NCI-H1092 treated with DMSO at 0.1 percent for 48 hours (cell line): ENCODE results near the gene DAAM2.

Experiments used
- DNase-seq: peaks from one replicate; lab custom pipeline; 2025; lab: John Stamatoyannopoulos, UW

Gene DAAM2

DNA sequence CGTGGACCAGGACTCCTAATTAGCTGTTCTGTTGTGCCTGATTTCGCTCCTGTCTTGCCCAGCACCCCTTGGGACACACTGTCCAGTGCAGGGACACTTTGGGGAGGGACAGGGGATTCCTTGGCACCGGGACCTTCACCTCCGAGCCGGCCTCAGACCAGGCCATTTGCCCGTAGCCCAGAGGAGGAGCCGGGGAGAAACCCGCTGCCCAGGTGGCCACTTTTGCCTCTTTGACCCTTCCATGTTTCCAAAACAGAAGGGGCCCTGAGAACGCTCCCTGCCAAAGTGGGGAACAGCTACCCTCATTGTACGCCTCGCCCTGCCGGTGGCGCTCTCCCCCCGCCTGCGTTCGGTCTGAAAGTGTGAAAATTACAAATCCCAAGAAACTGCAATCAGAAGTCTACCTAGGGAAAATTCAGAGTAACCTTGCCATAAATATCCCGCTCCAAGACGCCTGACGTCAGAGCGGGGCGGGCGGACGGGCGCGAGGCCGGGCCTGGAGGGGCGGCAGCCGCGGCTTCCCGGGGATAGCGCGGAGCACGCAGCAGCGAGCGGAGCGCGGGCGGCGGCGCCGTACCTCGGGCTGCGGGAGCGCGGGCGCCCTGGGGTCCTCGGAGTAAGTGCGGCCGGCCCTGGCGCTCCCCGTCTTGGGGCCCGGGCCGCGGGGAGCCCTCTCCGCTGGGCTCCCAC, at the start of gene DAAM2:
DAAM2 (plus strand) TSS at position 527 of the 690 bp plus-strand sequence. CDS start 63,927 bp downstream, outside the sequence.
- peak; percentile 2 for DNase-seq

DNA sequence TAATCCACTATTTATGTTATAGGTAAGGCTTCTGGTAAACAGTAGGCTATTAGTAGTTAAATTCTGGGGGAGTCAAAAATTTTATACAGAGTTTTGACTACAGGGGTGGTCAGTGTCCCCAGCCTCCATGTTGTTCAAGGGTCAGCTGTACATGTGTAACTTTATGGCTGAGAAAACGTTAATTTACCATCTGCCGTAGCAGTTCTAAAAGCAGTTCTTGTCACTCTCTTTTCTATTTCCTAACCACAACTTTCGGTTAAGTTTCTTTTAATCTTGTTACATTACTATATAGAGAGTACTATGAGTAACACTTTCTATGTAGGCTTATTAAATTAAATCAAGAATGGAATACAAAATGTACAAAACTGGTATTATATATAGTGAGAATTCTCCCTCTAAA, 45.4 kb upstream of the DAAM2 start:
- no peak for DNase-seq

DNA sequence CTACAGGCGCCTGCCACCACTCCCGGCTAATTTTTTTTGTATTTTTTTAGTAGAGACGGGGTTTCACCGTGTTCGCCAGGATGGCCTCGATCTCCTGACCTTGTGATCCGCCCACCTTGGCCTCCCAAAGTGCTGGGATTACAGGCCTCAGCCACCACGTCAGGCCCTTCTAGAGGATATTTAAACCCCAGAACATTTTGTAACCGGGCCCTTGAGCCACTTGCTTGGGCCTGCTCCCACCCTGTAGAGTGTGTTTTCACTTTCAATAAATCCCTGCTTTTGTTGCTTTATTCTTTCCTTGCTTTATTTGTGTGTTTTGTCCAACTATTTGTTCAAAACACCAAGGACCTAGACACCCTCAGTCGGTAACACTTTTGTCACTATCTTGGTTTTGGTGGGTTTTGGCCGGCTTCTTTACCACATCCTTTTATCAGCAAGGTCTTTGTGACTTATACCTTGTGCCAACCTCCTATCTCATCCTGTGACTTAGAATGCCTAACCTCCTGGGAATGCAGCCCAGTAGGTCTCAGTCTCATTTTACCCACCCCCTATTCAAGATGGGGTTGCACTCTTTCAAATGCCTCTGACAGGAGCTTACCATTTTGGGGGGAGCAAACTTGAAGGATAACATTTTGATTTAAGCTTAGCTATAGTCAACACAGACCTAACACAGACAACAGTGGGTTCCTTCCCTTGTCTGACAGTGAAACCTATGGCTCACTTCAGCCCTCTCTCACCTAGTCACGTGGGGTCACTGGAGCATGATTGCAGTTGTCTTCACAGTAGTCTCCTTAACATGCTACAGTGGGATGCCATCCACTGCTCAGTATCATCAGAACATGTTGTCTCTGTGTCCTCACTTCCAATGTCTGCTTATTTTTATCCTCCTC, 39.1 kb upstream of the DAAM2 start:
- DNase-seq, result no peak

DNA sequence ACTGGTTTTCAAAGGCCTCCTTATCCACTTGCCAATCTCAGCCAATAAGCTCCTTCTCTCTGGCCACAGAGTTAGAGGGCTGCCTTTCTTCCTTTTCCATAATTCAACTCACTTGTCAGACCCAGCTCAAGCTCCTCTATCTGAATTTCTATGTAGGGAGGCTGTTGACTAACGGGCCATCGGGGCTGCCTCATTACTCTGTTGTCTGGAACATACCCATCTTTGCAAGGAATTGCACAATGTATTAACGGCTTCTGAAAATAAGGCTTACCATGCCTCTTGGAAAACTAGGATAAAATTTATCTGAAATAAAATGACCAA, 38.5 kb upstream of the DAAM2 start:
- no peak for DNase-seq

DNA sequence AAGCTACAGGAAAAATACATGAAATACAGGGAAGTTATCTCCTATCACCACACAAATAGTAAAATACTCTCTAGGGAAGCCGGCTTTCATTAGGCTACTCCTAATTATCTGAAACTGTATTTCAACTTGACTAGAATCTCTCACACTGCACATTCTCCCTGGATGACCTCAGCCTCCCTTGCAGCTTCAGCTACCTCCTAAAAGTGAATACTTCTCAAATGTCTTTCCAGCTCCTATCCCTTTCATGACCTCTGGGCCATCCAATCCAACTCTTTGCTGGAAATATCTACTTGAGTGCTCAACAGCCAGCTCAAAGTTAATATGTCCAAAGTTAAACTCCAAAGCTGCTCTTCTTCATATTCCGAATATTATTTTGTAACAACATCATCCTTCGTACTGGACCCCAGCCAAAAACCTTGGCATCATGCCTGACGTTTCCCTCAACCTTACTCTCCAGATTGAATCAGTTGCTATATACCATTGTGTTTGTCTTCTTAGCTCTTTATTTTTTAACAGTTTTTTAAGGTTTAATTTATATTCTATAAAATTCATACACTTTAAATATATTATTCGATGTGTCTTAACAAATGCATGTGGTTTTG, 37.6 kb upstream of the DAAM2 start:
- DNase-seq, result no peak

DNA sequence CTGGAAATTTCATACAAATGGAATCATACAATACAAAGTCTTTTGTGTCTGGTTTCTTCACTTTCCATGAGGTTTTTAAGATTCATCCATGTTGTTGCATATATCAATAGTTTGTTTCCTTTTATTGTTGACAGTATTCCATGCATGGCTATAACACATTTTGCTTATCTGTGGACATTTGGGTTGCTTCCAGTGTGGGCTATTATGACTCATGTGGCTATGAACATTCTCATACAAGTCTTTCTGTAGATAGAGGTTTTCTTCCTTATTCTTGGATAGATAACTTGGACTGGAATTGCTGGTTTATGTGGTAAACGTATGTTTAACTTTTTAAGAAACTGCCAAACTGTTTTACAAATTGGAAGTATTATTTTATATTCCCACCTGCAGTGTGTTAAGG, 36.9 kb upstream of the DAAM2 start:
- no peak for DNase-seq

DNA sequence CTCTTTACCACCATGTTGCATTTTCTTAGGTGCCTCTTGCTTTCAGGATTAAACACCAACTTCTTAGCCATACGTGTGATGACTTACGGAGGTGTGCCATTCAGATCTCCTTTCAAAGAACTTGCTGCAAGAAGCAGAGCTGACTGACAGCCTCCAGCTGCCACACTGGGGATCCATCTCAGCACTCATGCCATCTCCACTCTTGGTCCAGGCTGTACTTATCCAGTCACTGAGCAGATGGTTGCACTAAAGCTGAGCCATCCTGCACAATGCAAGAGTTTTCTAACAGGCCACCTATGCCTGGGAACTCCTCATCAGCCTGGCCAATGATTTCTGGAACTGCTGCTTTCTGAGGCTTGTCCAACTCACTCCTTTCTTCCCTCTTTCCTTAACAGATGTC, 35.6 kb upstream of the DAAM2 start:
- no peak for DNase-seq

DNA sequence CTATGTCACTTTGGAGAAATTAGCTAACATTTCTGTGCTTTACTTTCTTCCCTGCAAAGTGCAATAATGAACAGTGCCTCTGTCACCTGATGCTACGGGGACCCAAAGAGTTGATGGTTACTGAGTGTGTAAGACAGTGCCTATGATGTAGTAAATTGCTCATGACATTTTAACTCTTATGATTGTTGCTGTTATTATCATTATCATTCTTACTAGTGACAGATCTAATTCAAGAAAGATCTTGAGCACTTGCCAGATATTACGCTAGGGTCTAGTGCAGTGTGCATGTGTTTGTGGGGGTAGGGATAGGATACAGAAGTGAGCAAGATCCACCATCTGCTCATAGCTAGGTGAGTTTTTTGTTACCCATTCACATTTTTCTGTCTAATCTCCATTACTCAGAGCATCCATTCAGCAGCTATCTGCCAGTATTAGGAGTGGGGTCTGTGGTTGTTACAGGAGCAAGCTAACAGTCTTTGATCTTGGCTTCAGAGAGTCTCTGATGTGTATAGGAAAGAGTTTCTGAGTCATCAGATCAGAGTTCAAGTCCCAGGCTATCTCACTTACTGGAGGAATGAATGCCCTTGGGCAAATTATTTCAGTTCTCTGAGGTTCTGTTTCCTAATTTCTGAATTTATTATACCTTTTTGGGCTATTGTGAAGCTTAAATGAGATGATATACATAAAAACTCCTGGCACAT, 33.1 kb upstream of the DAAM2 start:
- DNase-seq, result no peak

DNA sequence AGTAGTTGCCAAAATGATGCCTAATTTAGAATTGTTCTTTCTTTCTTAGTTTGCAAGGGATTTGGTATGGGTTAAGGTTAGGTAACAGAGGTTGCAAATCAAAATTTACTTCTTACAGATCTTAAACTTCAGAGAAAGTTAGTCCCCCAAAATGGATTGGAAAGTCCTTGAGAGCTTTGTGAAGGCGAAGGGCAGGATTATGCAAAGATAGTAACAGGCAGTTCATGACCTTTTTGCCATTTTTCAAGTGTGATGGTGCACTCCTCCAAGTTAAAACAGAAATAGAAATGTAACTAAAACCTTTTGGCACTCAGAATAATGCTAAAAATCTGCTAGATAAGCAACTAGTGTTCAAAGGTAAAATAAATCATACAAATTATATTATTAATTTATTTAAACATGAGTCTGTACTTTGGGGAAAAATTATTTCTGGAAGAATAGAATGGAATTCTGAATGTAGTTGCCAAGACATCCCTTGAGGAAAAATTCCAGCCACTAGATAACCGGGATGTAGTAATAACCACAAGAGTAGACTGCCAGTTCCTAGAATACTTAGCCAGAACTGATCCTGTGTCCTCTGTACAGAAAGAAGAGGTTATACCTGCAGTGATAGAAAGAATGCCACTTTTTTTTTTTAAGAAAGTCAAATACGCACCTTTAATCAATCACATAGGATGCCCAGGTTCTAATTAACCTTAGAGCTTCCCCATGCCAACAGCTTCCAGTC, 31.8 kb upstream of the DAAM2 start:
- no peak for DNase-seq

DNA sequence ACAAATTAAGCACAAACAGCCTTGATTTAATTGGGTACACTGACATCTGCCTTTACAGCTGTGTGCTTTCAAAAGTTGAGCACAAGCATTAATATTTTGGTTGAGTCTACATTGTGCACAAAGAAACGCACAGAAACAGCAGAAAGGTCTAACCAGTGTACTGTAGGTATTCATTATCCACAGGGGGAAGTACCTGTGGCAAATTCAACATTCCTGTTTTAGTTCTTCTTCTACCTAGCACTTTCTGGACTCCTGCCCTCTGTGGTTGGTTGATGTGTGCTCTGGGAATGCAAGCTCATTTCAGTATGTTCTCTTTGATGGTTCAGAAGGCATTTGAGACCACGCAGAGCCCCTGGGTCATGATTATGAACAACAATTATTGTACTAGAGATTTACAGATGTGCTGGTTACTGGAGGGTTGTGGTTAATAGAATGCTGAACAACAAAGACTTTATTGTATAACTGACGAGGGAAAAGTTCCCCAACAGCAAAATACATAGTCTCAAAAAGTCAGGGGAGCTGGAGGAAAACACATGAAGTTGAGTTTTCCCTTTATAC, 26.6 kb upstream of the DAAM2 start:
- DNase-seq, result no peak

DNA sequence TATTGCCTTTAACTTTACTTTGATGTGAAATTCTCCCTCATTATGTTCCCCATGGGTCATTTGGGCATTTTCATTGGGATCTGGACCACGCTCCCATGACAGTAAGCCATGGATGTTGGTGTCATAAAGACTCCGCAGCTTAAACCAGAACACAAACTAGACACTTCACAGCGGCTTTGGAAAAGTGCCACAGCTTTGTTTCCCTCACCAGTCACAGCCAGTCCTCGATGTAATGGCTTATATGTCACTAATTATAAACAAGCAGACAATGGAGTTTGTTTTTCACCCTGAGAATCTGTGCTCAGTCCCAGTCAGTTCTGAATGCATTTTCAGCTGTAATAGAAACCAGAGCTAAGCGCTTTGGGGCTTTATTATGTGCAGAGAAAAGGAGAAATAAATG, 23.2 kb upstream of the DAAM2 start:
- no peak for DNase-seq

DNA sequence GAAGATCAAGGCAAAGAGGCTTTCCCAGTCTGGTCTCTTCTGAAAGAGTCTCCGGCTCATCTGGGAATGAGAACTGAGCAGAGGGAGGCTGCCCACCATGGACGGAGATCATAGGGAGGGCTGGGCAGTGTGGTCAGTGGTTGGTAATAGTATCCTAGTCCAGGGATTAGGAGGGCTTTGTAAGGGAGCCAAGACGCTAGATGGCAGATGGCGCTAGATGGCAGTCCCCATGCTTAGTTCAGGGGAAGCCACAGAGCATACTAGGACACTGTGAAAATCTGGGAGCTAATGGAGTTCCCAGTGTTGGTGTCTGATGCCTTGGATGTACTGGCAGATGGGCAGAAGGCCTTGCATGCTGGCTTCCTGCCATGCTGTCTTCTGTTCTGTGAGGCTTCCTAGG, 21.7 kb upstream of the DAAM2 start:
- DNase-seq, result no peak

DNA sequence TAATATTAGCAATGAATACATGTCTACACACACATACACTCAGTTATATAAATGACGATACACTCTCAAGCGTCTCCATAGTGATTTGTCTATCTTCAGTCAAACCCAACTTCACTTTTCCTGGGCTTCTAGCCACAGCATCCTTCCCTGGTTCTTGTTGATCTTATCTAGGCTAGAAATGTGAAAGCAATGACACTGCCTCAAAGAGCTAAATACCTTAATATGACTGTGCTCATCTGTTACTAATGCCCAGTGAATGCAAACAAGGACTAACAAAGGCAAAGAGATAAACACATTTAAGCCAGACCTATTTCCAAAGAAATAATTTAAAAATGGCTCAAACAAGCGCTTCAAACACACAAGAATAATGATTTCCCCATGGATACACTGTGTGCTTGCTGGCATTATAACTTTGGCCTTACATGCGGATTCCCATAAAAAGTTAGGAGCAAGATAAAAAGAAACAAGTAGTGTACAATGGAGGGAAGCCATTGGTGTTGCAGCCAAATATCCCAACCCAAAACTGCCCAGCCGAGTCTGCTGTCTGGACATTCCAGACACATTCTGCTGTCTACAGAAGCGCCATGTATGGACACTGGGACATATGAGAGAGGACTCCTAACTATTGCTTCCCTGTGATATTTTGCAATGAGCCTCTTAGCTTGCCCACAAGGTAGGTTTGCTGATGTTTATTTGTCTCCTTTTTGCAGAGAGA, 19.5 kb upstream of the DAAM2 start:
- DNase-seq, result no peak

DNA sequence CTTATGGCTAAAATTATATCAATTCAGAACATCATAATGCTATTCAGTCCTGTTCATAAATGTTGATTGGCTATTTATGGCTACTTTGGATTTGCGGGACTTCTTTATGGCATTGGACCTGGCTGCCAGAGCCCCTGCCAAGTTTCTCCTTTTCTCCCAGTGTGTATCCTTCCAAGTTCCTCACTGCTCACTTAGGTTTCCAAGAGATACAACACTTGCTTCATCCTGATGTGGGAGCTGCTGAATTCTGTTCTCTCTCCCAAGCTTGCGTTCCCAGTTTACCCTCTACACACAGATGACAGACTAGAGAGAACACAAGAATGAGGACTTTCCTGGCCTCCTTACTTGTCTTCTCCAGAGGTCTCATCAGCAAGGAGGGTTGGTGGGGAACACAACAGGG, 18.4 kb upstream of the DAAM2 start:
- DNase-seq, result no peak

DNA sequence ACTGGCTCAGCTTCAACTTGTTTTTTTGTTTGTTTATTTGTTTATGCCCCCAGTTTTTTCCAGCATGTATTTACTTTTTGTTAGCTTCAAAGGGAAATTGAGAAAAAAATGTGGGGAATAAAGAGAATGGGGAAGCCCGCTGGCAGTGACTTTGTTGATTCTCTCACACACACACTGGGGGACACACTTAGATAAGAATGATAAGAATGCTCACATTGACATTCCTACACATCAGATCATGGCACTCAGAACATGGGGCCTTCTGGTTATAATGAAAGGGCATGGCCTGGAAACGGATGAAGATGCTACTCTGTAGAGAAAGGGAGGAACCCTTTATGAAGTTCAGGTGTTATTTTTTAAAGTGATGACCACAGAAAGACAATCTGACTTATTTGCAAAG, 15.6 kb upstream of the DAAM2 start:
- DNase-seq, result no peak

DNA sequence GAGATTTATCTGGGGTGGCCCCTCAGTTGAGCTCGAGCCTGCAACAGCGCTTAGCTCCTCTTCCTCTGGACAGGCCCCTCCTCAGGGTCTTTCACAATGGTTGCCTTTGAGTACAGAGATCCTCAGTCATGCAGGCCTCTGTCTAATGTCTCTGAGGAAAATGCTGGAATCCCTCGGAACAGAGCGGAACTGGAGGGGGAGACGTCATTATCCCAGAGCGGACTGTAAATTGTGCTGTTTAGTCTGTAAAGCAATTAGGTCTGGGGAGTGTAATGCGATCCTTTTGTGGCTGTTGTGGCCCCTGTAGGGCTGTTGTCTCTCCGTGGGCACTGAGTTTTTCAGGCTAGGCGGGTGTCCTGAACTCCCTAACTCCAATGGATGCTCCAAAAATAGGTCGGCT, 15.0 kb upstream of the DAAM2 start:
- no peak for DNase-seq

DNA sequence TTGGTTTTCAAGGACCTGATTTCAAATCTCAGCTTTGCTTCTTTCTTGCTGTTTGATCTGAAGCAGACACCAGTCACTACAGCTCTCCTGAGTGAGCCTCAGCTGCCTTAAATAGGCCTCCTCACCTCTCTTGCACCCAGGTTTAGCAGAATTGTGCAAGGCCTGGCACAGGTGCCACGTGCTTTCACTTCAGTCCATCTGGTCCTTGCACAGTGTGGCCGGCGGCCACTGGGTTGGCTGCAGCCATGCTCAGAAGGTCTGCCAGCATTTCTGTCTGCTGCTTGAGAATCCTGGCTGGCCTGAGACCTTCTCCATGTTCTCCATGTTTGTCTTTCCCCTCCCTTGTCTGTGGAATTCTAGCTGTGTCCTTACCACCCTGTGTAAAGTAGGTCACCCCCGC, 14.5 kb upstream of the DAAM2 start:
- no peak for DNase-seq

DNA sequence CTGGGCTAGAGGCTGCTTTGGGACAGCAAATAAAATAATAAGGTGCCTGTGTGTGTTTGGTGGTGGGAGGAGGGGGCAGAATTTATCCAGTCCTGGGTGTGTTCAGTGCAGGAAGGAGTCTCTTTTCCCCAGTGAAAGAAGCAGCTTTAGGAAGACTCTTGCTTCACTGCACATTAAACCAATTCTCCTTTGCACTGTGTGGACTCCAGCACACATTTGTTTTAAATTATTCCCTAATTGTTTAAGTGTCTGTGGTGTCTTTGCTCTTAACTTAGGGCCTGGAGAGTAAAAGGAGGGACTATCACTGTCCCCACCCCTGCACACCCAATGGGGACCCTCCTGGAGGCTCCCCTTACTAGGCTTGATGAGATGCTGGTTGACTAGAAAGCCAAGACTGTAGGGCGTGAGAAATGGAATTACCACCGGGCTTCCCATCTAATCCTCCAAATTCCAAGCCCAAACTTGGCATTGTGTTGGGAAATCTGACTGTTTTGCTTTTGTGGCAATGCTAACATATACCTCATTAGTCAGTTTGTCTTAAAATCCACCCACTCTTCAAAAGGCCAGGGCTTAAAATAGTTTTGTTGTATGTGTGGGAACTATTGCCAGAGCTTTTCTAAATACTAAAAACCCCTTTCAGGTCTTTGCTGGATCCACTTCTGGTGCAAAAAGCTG, 13.5 kb upstream of the DAAM2 start:
- DNase-seq, result no peak

DNA sequence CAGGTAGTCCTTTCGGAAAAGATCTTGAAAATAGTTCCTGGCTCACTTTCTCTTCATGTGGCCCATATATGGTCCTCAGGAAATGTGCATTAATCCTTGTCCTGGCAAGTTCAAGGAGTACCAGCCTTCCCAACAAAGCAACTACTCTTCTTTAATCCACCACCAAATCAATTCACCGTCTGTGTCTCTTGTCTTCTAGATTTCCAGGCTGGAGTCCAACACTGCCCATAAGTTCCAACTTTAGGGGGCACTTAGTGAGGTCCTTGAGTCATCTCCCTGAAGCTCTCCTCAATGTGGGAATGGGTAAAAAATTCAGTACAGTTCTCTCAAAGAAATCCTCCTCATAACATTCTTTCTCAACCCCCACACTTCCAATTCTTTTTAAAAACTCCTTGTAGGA, 6.9 kb upstream of the DAAM2 start:
- DNase-seq, result no peak

DNA sequence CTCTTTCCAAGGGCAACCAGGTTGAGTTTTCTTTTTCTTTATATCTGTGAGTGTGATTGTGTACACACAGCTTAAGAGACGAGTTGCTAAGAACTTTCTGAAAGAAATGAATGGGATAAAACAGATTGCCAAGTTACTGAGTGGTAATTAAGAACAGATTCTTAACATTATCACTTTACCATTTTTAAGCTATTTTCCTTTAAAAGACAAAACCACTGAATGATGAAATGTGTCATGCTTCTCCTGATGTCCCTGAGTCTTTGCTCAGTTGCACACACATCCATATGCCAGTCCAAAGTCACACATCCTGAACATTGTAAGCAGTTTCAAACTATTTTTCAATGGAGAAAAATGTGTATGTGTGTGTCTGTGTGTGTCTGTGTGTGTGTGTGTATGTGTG, 5.5 kb upstream of the DAAM2 start:
- no peak for DNase-seq
